CD14-positive monocyte (primary cell): ENCODE measurements around the gene IMMT. TPM values are rescaled to one million over a fixed set of nuclear protein-coding genes. Genes with fewer than 3 reads are reported as not detected.
"Not testable (repeated sequence)": the region's sequence is repeated elsewhere in the genome, so short reads cannot be mapped to it uniquely, and the experiment has no call there.

ENCODE experiments used
- DNase-seq, 3 donors: peaks; one replicate each; pipeline ENCODE4 v3.0.0-alpha.2; 2011 to 2022
- H2AFZ ChIP-seq: 2 replicates; pipeline ENCODE4 v1.6.0; 2012; ENCODE audit warnings: mild to moderate bottlenecking, low read depth, low read length, inconsistent platforms; ENCODE audit not compliant: insufficient read depth, poor library complexity, severe bottlenecking
- H3K27ac ChIP-seq, 2 donors: 1 replicate in 1 of 2; 2 replicates in 1 of 2; pipeline ENCODE4 v1.5.1; 2012 to 2013; ENCODE audit warnings: low read length in 2 of 2, control low read depth in 1 of 2, inconsistent platforms in 1 of 2, low read depth in 1 of 2, mild to moderate bottlenecking in 1 of 2
- H3K27me3 ChIP-seq, 2 donors: one replicate each; pipeline versions ENCODE4 v1.6.0 to v1.6.1; 2011 to 2013; ENCODE audit warnings: low read length in 2 of 2; ENCODE audit not compliant: control insufficient read depth in 2 of 2, insufficient read depth in 2 of 2
- H3K36me3 ChIP-seq, 2 donors: replicated peaks in 1 of 2; 1 replicate in 1 of 2; 2 replicates in 1 of 2; pipeline versions ENCODE4 v1.5.1 to v1.6.1; 2012 to 2013; ENCODE audit warnings: low read length in 2 of 2, control low read depth in 1 of 2, inconsistent platforms in 1 of 2, mild to moderate bottlenecking in 1 of 2; ENCODE audit not compliant: insufficient read depth in 2 of 2, control insufficient read depth in 1 of 2
- H3K4me1 ChIP-seq, 2 donors: 1 replicate in 1 of 2; 2 replicates in 1 of 2; pipeline versions ENCODE4 v1.5.1 to v1.6.1; 2012 to 2013; ENCODE audit warnings: low read length in 2 of 2, control low read depth in 1 of 2, inconsistent platforms in 1 of 2, mild to moderate bottlenecking in 1 of 2, moderate library complexity in 1 of 2; ENCODE audit not compliant: insufficient read depth in 2 of 2, control insufficient read depth in 1 of 2
- H3K4me2 ChIP-seq: replicated peaks from 2 replicates; pipeline ENCODE3; 2012; ENCODE audit warnings: low read length, moderate library complexity, mild to moderate bottlenecking; ENCODE audit not compliant: poor library complexity, severe bottlenecking; ENCODE audit errors: extremely low read depth
- H3K4me3 ChIP-seq, 3 experiments: fragments of 200-600 bp in 1 of 3; sonication (generic) in 1 of 3; replicated peaks in 1 of 3; 1 replicate in 2 of 3; 2 replicates in 1 of 3; pipeline ENCODE4 v1.5.1; 2011 to 2013; ENCODE audit warnings: low read length in 3 of 3, mild to moderate bottlenecking in 3 of 3, control low read depth in 2 of 3, low read depth in 2 of 3, inconsistent platforms in 1 of 3, moderate library complexity in 1 of 3
- H3K79me2 ChIP-seq: 2 replicates; pipeline ENCODE4 v1.6.0; 2012; ENCODE audit warnings: mild to moderate bottlenecking, control low read depth, inconsistent platforms, low read length, moderate library complexity; ENCODE audit not compliant: insufficient read depth
- H3K9ac ChIP-seq: 2 replicates; pipeline ENCODE4 v1.6.0; 2017; ENCODE audit warnings: low read length, mild to moderate bottlenecking; ENCODE audit not compliant: insufficient read depth, poor library complexity, severe bottlenecking
- H3K9me3 ChIP-seq, 2 donors: replicated peaks in 1 of 2; 1 replicate in 1 of 2; 2 replicates in 1 of 2; pipeline versions ENCODE4 v1.5.1 to v1.6.1; 2012 to 2013; ENCODE audit warnings: low read length in 2 of 2, control low read depth in 1 of 2; ENCODE audit not compliant: control insufficient read depth in 1 of 2, insufficient read depth in 1 of 2
- H4K20me1 ChIP-seq: 2 replicates; pipeline ENCODE4 v1.6.0; 2012; ENCODE audit warnings: mild to moderate bottlenecking, low read length, control low read depth, moderate library complexity; ENCODE audit not compliant: insufficient read depth
- H3K27ac Mint-ChIP-seq, 7 donors: one replicate each; pipeline ENCODE4 v1.8.0; 2020; ENCODE audit warnings: mild to moderate bottlenecking in 7 of 7, mixed read lengths in 7 of 7, moderate library complexity in 6 of 7, inconsistent platforms in 2 of 7
- H3K27me3 Mint-ChIP-seq, 3 donors: one replicate each; pipeline ENCODE4 v1.8.0; 2021 to 2022; ENCODE audit warnings: low read depth in 3 of 3, mild to moderate bottlenecking in 3 of 3, mixed read lengths in 3 of 3, moderate library complexity in 3 of 3, inconsistent platforms in 1 of 3
- H3K36me3 Mint-ChIP-seq, 2 donors: one replicate each; pipeline ENCODE4 v1.8.0; 2020; ENCODE audit warnings: mixed read lengths in 2 of 2, inconsistent platforms in 1 of 2, mild to moderate bottlenecking in 1 of 2
- H3K4me1 Mint-ChIP-seq: one replicate; pipeline ENCODE4 v1.8.0; 2020; ENCODE audit warnings: mild to moderate bottlenecking, mixed read lengths
- H3K4me3 Mint-ChIP-seq, 2 donors: one replicate each; pipeline ENCODE4 v1.8.0; 2020; ENCODE audit warnings: mild to moderate bottlenecking in 2 of 2, mixed read lengths in 2 of 2, moderate library complexity in 1 of 2
- H3K9me3 Mint-ChIP-seq, 7 donors: one replicate each; pipeline ENCODE4 v1.8.0; 2020 to 2022; ENCODE audit warnings: mixed read lengths in 7 of 7, mild to moderate bottlenecking in 6 of 7, moderate library complexity in 6 of 7, inconsistent platforms in 2 of 7
- WGBS: methylation state at CpG from one replicate; pipeline ENCODE4 v1.1.5; 2013; ENCODE audit warnings: missing lambda C conversion rate; ENCODE audit not compliant: insufficient coverage; 5-methylcytosine and 5-hydroxymethylcytosine counted together
- intact Hi-C, 2 donors: fragments of 100-400 bp; cut with micrococcal nuclease; formaldehyde crosslinking; loops; one replicate each; pipeline versions ENCODE4 v1.15.0 to v1.15.1; 2023
- polyA minus RNA-seq: library from RNA; depleted of rRNA, polyadenylated mRNA; stranded (reverse); fragments of >200 nt; gene quantifications from 2 replicates; pipeline ENCODE4 v1.2.3, GENCODE V29; 2012
- polyA plus RNA-seq, 3 donors: library from polyadenylated mRNA; depleted of rRNA in 1 of 3; unstranded in 2 of 3; stranded (reverse) in 1 of 3; fragments of 300-500 nt in 2 of 3; fragments of >200 nt in 1 of 3; fragmentation: Illumina TruSeq in 2 of 3; gene quantifications; 1 replicate in 2 of 3; 2 replicates in 1 of 3; pipeline ENCODE4 v1.2.3, GENCODE V29; 2012 to 2021
- total RNA-seq, 12 experiments: library from RNA in 1 of 12; stranded (reverse) in 1 of 12; fragments of 120-200 nt in 1 of 12; gene quantifications; one replicate each; pipeline ENCODE4 v1.2.4 and lab custom pipeline; 2013 to 2026; ENCODE audit warnings: mixed read lengths in 6 of 12, inconsistent platforms in 1 of 12
- TF ChIP-seq, protein P1 (sequence below): fragments of 200-600 bp; IDR thresholded peaks from one replicate; pipeline ENCODE4 v1.8.0; 2022; ENCODE audit warnings: antibody characterized with exemption, mild to moderate bottlenecking

Gene IMMT
- total RNA-seq (2013), result 49.7 TPM
- polyA plus RNA-seq (10 to 100 TPM; 24.3 to 54.0 (median 41.2) TPM), polyA minus RNA-seq (14.5 and 25.9 TPM in 2 replicates), total RNA-seq (lab: John Stamatoyannopoulos, UW) (26.5 to 69.8 (median 50.0) reads per million in 11 experiments)

DNA sequence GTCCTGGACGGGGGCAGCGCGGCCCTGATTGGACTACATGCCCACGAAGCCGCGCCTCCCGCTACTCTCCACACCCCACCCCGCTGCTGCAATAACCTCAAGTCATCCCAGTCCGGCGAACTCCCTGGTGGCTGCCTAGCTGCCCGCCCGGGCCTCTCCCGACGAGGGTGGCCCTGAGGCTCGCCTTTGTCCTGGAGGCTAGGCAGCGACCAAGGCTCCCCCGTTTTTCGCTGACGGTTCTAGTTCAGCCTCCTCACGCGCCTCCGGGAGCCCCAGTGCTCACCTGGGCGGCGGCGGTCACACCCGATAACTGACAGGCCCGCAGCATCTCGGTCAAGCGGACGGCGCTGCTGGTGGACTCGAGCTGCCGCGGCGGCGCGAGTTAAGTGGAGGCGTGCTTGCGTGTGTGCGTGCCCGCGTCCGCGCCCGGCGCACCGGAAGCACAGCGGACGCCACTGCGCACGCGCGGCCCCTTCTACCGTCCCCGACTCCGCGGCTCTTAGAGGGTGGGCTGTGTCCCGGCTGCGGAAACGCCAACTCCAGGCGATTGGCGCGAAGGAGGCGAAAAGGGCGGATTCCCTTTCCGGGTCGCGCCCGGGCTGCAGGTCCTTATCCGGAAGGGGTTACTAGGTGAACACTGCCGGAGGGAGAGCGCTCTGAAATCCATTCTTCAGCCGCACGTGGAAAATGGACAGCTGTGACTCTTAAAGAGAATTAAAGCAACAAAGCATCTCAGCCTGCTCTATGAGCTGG lies at the start of gene IMMT:
IMMT (minus strand) TSS at position 408 of the 753 bp plus-strand sequence; CDS start at position 328, 80 bp downstream.
- Histone ChIP-seq H3K4me2 (peak within 1 kb of the TSS; percentile 76), H4K20me1 (peaks cover 45% of the 10 kb centered on the region), H3K27me3 (no peaks in the 10 kb centered on the region), H3K9ac (peak within 1 kb of the TSS; percentile 97), H2AFZ (peak within 1 kb of the TSS; percentile 82), H3K36me3 (peaks cover 2 to 8% of the 10 kb centered on the region in 2 donors), H3K27ac (peak within 1 kb of the TSS; percentile 97 to 99), H3K79me2 (peaks cover 55% of the 10 kb centered on the region), H3K4me3 (peak within 1 kb of the TSS; percentile 82 to 97 (median 93)), H3K4me1 (peaks cover 22 to 31% of the 10 kb centered on the region in 2 donors), H3K9me3 (no peaks in the 10 kb centered on the region)
- TF ChIP-seq, protein P1, sequence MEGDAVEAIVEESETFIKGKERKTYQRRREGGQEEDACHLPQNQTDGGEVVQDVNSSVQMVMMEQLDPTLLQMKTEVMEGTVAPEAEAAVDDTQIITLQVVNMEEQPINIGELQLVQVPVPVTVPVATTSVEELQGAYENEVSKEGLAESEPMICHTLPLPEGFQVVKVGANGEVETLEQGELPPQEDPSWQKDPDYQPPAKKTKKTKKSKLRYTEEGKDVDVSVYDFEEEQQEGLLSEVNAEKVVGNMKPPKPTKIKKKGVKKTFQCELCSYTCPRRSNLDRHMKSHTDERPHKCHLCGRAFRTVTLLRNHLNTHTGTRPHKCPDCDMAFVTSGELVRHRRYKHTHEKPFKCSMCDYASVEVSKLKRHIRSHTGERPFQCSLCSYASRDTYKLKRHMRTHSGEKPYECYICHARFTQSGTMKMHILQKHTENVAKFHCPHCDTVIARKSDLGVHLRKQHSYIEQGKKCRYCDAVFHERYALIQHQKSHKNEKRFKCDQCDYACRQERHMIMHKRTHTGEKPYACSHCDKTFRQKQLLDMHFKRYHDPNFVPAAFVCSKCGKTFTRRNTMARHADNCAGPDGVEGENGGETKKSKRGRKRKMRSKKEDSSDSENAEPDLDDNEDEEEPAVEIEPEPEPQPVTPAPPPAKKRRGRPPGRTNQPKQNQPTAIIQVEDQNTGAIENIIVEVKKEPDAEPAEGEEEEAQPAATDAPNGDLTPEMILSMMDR, result no peak
- Mint-ChIP-seq H3K4me1 (peaks cover 36% of the 10 kb centered on the region), H3K4me3 (peak within 1 kb of the TSS; percentile 91 to 96), H3K36me3 (peaks cover 8 to 20% of the 10 kb centered on the region in 2 donors), H3K9me3 (no peaks in the 10 kb centered on the region), H3K27me3 (peaks cover 0 to 2% (median 1%) of the 10 kb centered on the region in 3 donors), H3K27ac (peak within 1 kb of the TSS; percentile 96 to 98 (median 97))
- peak; percentile 93 to 94 (median 93) for DNase-seq
- intact Hi-C loops, result loop anchor here (5.0 to 10.0 kb wide), 3 partner anchors 90 to 250 kb away; partner anchors contain the start of genes KDM3A (in 2 of the 2), POLR1A (in 1 of the 2) and PTCD3 (in 1 of the 2)
- WGBS, result 0% methylated on average over 72 of the region's 74 CpGs

DNA sequence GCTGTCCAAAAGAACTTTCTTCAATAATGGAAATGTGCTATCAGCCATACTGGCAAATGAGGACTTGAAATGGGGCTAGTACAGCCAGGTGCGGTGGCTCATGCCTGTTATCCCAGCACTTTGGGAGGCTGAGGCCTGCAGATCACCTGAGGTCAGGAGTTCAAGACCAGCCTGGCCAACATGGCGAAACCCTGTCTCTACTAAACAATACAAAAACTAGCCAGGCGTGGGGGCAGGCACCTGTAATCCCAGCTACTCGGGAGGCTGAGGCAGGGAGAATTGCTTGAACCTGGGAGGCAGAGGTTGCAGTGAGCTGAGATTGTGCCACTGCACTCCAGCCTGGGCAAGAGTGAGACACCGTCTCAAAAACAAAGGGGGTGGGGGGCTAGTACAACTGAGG lies 49.5 kb upstream of the IMMT start:
- H3K27me3 Mint-ChIP-seq, result peaks cover under 1 to 15% (median 4%) of the 10 kb centered on the region in 3 donors
- H3K9me3 Mint-ChIP-seq, H3K4me3 ChIP-seq, H3K9me3 ChIP-seq, H3K4me3 Mint-ChIP-seq, H3K27me3 ChIP-seq, H4K20me1 ChIP-seq, H3K4me2 ChIP-seq, H3K27ac ChIP-seq, H3K36me3 ChIP-seq, H3K36me3 Mint-ChIP-seq, H3K9ac ChIP-seq, H2AFZ ChIP-seq, H3K79me2 ChIP-seq, DNase-seq, intact Hi-C loops: not testable (repeated sequence)
- 100% methylated on average over 3 of the region's 5 CpGs for WGBS
- H3K4me1 Mint-ChIP-seq, result peaks cover 23% of the 10 kb centered on the region
- H3K4me1 ChIP-seq, result peaks cover 10 to 12% of the 10 kb centered on the region in 2 donors
- H3K27ac Mint-ChIP-seq, result peak overlapping the region in 1 of 7 donors; percentile 73
